EH (cell line): ENCODE results near the gene DNAJC7.

Source experiments
- DNase-seq: peaks from one replicate; pipeline ENCODE4 v3.0.0-alpha.2; 2015; ENCODE audit warnings: low read depth

DNAJC7 gene

GRCh38 chr17:41975099-41976083, 41.8 kb downstream of the DNAJC7 start:
- DNase-seq = peak; percentile 22

- DNase-seq = no peak
Measured at GRCh38 chr17:41974658-41975057, 42.6 kb downstream of the DNAJC7 start.

- no peak for DNase-seq
Measured at GRCh38 chr17:41974031-41974430, 43.2 kb downstream of the DNAJC7 start.

DNA sequence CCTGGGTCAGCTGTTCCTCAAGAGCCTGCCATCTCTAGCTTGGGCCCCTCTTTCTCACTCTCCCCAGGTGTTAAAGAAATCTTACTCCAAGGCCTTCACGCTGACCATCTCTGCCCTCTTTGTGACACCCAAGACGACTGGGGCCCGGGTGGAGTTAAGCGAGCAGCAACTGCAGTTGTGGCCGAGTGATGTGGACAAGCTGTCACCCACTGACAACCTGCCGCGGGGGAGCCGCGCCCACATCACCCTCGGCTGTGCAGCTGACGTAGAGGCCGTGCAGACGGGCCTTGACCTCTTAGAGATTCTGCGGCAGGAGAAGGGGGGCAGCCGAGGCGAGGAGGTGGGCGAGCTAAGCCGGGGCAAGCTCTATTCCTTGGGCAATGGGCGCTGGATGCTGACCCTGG, 43.8 kb downstream of the DNAJC7 start:
- DNase-seq = no peak

DNA sequence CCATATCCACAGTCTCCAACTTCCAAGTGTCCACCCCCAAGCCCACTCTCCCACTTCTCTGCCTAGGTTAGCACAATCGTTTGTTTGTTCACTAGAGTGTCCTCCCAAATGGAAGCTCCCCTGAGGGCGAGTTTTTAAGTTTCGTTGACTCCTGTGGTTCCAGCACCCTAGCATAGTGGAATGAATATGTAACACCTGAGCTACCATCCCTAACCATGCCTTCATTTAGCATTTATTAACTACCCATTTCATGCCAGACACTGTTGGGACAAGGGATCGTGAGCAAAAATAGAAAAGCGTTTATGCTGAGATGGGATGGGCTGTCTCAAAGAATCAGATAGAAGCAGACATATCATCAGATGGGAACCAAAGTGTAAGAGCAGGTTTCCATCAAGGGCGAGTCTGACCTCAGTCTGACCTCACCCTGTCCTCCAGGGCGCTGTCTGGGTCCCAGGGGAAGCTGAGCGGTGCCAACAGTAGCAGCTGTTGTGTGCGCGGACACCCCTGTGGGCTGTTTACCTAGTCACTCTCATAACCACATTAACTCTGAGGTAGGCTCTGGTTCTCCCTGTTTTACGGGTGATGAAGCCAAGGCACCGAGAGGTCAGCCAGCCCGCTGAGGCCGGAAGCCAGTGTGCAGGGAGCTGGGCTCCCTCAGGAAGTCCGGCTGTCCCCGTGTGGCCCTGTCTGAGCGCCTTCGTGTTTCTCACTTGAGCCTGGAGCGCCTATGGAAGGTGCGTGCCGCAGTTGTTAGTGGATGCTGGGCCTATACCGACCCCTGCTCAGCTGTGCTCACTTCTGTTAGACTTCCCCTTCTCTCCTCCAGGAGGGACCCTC, 44.5 kb downstream of the DNAJC7 start:
- DNase-seq = no peak

GRCh38 chr17:41971721-41972523, 45.3 kb downstream of the DNAJC7 start:
- DNase-seq = no peak

GRCh38 chr17:41970901-41971331, 46.3 kb downstream of the DNAJC7 start:
- DNase-seq = no peak

DNA sequence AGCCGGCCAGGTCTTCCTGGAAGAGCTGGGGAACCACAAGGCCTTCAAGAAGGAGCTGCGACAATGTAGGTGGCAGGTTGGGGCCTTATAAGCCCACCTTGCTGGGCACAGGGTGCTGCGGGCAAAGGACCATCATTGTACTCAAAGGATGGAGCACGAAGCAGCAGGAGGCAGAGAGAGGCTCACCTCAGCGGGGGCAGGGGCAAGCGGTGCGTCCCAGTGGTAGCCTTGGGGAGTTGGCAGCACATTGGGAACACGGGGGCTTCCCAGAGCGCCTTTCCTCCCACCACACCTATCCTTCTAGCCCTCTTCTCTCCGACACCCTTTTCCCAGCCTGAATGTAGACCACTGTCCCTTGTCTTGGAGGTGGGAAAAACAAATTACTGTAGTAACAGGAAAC, 48.6 kb downstream of the DNAJC7 start:
- no peak for DNase-seq

GRCh38 chr17:41967921-41968578, 49.2 kb downstream of the DNAJC7 start:
- DNase-seq = no peak

- no peak for DNase-seq
Measured at GRCh38 chr17:41967141-41967920, 49.9 kb downstream of the DNAJC7 start.

DNA sequence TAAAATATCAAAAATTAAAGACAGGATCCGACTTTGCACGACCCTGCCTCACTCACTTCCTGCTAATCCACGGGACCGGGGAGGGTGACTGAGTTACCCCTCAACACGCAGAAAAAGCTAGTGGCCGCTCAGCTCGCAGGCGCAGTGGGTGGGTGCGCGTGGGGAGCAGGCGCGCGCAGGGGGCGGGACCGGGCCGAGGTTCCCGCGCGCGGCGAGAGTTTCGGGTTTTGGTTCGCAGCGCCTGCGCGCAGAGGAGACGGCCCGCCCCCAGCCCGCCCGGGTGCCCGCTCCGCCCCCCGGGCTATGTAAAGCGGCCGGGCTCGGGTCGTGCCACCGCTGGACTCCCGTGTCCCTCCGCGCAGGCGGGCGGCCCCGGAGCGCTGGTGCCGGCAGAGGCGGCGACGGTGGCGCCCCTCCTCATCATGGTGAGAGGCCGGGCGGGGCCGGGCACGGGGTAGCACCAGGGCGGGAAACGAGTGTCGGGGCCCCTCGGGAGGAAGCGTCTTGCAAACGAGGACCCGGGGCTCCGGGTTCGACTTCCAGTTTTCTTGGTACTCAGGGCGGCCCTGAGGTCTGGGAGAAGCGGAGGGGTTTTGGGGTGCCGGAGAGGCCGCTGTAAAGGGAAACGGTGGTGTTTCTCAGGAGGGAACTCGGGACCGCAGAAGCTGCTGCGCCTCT, 50.6 kb downstream of the DNAJC7 start, which contains the start of gene CNP:
Gene CNP (plus strand): TSS at position 333 of the 678 bp plus-strand sequence. CDS start 90 bp downstream, at position 423.
- peak; percentile 89 for DNase-seq

- DNase-seq = peak; percentile 66
Measured at GRCh38 chr17:41965694-41966462, 51.4 kb downstream of the DNAJC7 start.

DNA sequence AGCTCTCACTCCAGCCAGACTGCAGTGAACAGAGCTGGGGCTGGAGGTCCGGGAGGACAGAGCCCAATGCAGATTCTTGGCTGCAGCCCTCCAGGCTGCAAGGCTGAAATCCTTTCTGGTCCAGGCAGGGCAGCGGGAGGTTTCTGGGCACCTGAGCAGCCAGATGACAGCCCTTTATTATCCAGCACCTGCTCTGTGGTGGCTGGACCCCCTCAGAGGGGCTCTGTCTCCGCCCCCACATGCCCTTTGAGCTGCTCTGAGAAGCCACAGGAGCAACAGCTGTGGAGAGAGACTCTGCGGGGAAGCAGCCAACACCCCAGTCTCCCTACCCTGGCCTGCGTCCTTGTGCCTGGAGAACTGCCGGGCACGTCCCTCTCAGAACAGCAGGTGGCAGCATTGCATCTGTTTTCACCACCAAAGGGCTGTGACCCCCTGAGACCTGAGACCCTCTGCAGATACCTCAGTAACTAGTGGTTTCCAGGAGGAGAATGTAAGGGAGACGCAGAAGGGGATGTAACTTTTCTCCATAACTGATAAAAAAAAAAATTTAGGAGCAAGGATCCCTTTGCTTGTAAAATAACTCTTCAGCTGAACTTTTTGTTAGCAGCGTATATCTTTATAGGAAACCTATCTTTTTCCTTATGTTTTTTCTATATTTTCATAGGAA, 54.3 kb downstream of the DNAJC7 start:
- peak; percentile 64 for DNase-seq

DNA sequence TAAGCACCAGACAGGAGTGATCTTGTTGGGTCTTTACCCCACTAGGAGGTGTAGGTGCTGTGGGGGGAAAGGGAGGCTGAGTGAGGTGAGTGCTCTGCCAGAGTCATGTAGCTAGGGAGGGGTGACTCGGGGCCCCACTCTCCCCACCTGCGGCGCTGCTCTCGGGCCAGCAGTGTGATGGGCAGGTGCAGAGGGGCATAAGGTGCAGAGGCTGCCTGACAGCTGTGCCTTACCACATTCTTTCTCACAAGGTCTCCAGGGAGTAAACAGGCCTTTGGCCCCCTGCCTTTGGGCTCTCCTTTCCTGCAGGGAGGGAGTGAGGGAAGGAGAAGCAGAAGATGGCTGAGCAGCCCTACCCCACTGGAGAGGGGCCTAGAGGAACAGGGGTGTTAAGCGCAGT, 55.1 kb downstream of the DNAJC7 start:
- DNase-seq = no peak

DNA sequence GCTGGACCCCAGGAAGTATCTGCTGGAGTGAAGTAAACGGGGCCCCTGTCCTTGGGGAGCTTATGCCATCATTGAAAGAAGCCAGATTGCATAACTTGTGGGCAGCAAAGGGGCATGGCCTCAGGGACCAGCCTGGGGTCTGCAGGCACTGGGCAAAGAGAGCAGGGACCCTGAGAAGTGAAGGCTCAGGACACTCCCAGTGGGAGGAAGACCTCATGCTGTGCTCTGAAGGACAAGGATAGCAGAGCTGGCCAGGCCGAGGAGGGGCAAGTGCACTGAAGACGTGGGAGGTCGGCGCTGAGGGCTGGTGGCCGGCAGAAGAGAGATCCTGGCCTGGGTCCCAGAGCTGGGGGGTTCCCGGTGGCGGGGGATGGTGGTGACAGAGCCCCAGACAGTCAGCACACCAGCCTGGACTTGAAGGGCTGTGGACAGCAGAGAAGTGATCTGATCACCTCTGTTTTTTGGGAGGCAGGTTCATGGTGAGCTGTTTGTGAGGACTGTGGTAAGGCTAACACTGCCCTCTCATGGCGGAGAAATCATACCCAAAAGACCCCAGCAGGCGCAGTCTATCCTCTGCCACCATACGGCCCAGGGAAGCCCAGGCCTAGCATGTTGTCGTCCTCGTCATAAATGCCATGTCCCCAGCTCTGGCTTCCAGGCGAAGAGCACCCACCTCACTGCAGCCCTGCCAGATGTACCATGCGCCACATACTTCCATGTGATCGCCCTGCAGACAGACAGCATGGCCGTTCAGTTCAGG, 57.7 kb downstream of the DNAJC7 start:
- DNase-seq = peak; percentile 65

- DNase-seq = peak; percentile 46
Measured at GRCh38 chr17:41959030-41959335, 58.3 kb downstream of the DNAJC7 start.

GRCh38 chr17:41957869-41958439, 59.3 kb downstream of the DNAJC7 start:
- DNase-seq = no peak
